Measurements from ENCODE around the gene CFAP90.

CFAP90 gene

DNA sequence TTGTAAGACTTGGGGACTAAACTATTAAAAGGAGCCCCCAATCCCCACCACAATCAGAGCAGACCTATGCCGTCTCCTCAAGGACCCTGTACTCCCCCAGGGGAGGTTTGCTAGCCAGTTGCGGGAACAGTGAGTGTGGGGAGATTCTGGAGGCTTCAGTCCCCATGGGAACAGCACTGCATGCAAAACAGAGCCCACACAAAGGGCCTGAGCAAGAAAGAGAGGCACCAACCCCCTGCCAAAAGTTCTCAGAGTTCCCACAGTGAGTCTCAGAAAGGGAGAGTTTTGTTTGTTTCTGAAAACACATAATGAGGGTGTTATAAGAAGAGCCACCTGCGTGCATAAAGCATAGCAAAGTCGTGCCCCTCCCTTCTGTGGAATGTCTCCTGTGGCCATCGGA is 56.6 kb downstream of the CFAP90 start:
- Histone ChIP-seq H3K27ac (no peak overlapping the region), H3K9me3 (no peaks in the 10 kb centered on the region), H3K4me1 (ENCODE audit: control insufficient read depth in 1 of 2, insufficient read depth in 1 of 2, low read depth in 1 of 2, low read length in 1 of 2) (no peaks in the 10 kb centered on the region), H3K36me3 (no peaks in the 10 kb centered on the region), H3K27me3 (peaks cover 6% of the 10 kb centered on the region), H3K4me3 (ENCODE audit: low read depth in 1 of 2, low read length in 1 of 2) (no peak overlapping the region)
- TF ChIP-seq, protein P1, sequence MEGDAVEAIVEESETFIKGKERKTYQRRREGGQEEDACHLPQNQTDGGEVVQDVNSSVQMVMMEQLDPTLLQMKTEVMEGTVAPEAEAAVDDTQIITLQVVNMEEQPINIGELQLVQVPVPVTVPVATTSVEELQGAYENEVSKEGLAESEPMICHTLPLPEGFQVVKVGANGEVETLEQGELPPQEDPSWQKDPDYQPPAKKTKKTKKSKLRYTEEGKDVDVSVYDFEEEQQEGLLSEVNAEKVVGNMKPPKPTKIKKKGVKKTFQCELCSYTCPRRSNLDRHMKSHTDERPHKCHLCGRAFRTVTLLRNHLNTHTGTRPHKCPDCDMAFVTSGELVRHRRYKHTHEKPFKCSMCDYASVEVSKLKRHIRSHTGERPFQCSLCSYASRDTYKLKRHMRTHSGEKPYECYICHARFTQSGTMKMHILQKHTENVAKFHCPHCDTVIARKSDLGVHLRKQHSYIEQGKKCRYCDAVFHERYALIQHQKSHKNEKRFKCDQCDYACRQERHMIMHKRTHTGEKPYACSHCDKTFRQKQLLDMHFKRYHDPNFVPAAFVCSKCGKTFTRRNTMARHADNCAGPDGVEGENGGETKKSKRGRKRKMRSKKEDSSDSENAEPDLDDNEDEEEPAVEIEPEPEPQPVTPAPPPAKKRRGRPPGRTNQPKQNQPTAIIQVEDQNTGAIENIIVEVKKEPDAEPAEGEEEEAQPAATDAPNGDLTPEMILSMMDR (IDR thresholded peaks at IDR 0.05): no peak

DNA sequence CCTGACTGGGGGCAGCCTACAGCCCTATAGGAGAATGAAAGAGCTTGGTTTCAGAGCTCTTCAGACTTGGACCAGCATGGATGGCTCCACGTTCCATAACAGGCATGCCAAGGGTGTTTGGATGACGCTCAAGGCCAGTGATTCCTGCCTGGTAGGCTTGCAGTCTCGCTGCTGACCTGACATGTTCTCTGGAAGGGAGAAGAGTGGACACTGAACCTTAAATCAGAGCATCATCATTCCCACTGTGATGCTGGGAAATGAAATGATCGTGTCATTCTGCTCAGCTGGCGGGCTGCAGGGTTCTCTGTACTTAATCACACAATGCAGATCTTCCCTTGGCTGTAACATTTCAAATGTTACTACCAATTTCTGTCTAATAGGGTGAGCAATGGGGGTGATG is 57.0 kb downstream of the CFAP90 start:
- no peaks in the 10 kb centered on the region for H3K4me1 ChIP-seq (ENCODE audit: control insufficient read depth in 1 of 2, insufficient read depth in 1 of 2, low read depth in 1 of 2, low read length in 1 of 2)
- TF ChIP-seq, protein P1 (IDR thresholded peaks at IDR 0.05): no peak
- no peak overlapping the region for H3K27ac ChIP-seq

DNA sequence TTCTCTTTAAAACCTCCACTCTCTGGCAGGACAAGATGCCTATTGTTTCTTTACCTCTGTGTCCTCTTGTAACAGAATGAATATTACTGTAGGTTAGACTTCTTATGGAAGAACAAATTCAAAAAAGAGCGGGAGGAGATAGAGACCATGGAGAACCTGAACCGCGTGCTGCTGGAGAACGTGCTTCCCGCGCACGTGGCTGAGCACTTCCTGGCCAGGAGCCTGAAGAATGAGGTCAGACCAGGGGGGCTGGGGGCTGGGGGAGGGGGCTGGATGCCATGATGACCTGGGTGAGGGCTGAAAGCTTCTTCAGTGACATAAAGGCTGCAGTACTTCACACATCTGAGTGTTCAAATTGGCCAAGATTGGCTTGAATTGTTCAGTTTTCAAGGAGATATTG is 61.4 kb downstream of the CFAP90 start:
- TF ChIP-seq, protein P1 (IDR thresholded peaks at IDR 0.05): no peak
- peaks cover 20% of the 10 kb centered on the region for H3K27me3 ChIP-seq

More for the DNA sequence above, 57.0 kb downstream of the CFAP90 start:
- Histone ChIP-seq H3K9me3 (no peaks in the 10 kb centered on the region), H3K36me3 (no peaks in the 10 kb centered on the region), H3K27me3 (peaks cover 6% of the 10 kb centered on the region), H3K4me3 (ENCODE audit: low read depth in 1 of 2, low read length in 1 of 2) (no peak overlapping the region)

DNA sequence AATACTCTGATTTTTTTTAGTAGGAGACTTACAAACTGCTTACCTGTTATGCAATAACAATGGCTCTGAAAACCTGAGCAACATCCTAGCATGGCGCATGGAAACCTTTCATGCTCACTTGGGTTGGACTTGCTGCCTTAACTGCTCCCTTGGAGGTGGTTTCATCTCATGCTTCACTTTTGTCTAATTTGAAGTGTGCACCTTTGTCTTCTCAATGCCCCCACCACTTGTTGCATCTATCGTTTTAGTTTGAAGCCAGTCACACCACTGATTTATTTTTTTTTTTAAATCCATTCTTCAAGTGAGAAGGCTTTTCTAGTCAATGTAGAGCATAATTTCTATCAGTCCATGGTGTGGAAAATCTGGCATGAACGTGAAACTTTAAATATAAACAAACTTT is 63.2 kb downstream of the CFAP90 start:
- Histone ChIP-seq H3K9me3 (no peaks in the 10 kb centered on the region), H3K27ac (no peak overlapping the region), H3K4me1 (ENCODE audit: control insufficient read depth in 1 of 2, insufficient read depth in 1 of 2, low read depth in 1 of 2, low read length in 1 of 2) (no peaks in the 10 kb centered on the region), H3K36me3 (no peaks in the 10 kb centered on the region), H3K27me3 (peaks cover 29% of the 10 kb centered on the region), H3K4me3 (ENCODE audit: low read depth in 1 of 2, low read length in 1 of 2) (no peak overlapping the region)
- TF ChIP-seq, protein P1 (IDR thresholded peaks at IDR 0.05): no peak

More for the DNA sequence above, 61.4 kb downstream of the CFAP90 start:
- Histone ChIP-seq H3K9me3 (no peaks in the 10 kb centered on the region), H3K4me3 (ENCODE audit: low read depth in 1 of 2, low read length in 1 of 2) (no peak overlapping the region), H3K36me3 (no peaks in the 10 kb centered on the region), H3K4me1 (ENCODE audit: control insufficient read depth in 1 of 2, insufficient read depth in 1 of 2, low read depth in 1 of 2, low read length in 1 of 2) (no peaks in the 10 kb centered on the region), H3K27ac (no peak overlapping the region)

DNA sequence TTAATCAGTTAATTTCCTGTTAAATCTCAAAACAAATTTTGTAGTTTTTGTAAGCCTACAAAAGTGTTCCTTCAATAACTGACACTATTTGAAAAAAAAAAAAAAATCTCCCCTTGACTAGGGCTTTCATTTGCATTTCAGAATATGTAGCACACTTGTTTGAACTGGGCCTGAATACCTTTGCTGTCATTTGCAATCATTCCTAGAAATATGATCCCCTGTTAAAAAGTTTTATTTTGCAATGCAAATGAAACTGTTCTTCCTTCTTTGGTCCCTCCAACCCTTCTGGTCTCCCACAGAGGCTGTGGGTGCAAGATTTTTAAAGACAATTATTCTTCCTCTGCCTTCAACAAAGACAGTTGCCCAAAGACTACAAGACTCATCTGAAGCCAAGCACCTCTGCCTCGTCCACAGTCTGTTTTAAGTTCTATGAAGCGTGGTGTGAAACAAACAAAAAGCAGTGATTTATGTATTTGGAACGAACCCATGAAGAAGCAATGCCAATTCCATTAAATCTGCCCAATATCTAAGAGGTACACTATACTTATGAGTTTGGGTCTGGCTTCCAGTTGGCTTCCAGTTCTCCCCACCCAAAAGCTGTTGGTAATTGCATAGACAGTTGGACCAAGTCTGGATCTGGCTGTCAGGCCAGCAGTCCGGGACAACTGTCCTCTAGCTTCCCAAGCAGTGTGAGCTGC is 66.1 kb downstream of the CFAP90 start:
- H3K4me1 ChIP-seq (ENCODE audit: control insufficient read depth in 1 of 2, insufficient read depth in 1 of 2, low read depth in 1 of 2, low read length in 1 of 2): no peaks in the 10 kb centered on the region
- peaks cover 50% of the 10 kb centered on the region for H3K27me3 ChIP-seq
- H3K27ac ChIP-seq: no peak overlapping the region
- no peak overlapping the region for H3K4me3 ChIP-seq (ENCODE audit: low read depth in 1 of 2, low read length in 1 of 2)
- no peaks in the 10 kb centered on the region for H3K36me3 ChIP-seq
- H3K9me3 ChIP-seq: no peaks in the 10 kb centered on the region
- TF ChIP-seq, protein P1 (IDR thresholded peaks at IDR 0.05): no peak
